Thyroid gland (tissue), 4 donors: ENCODE data around the gene TMF1. TPM values are rescaled to one million over a fixed set of nuclear protein-coding genes. Genes with fewer than 3 reads are reported as not detected.

ENCODE experiments used
- DNase-seq, 2 donors: peaks; one replicate each; pipeline ENCODE4 v3.0.0-alpha.2; 2019
- H3K27ac ChIP-seq, 3 donors: fragments of 200-600 bp; sonication (generic); 1 replicate in 2 of 3; 2 replicates in 1 of 3; pipeline ENCODE4 v1.5.1; 2016 to 2019; ENCODE audit warnings: mild to moderate bottlenecking in 1 of 3, moderate library complexity in 1 of 3
- H3K27me3 ChIP-seq: fragments of 200-600 bp; sonication (generic); one replicate; pipeline ENCODE4 v1.5.1; 2019
- H3K36me3 ChIP-seq, 2 donors: fragments of 200-600 bp; sonication (generic); one replicate each; pipeline ENCODE4 v1.5.1; 2016 to 2019
- H3K4me1 ChIP-seq, 2 donors: fragments of 200-600 bp; sonication (generic); one replicate each; pipeline ENCODE4 v1.5.1; 2017 to 2019
- H3K4me3 ChIP-seq, 3 donors: fragments of 200-600 bp; sonication (generic); replicated peaks in 1 of 3; 1 replicate in 2 of 3; 2 replicates in 1 of 3; pipeline ENCODE4 v1.5.1; 2016; ENCODE audit warnings: mild to moderate bottlenecking in 1 of 3
- H3K9me3 ChIP-seq: fragments of 200-600 bp; sonication (generic); one replicate; pipeline ENCODE4 v1.5.1; 2017
- POLR2A ChIP-seq, 2 donors: fragments of 450-650 bp; IDR thresholded peaks; one replicate each; pipeline ENCODE4 v1.6.1; 2017; ENCODE audit warnings: antibody characterized with exemption in 2 of 2, mild to moderate bottlenecking in 2 of 2, moderate library complexity in 1 of 2
- WGBS, 2 donors: methylation state at CpG; one replicate each; pipeline ENCODE4 v1.1.5; 2017; 5-methylcytosine and 5-hydroxymethylcytosine counted together
- intact Hi-C: fragments of 100-400 bp; cut with DNase I; formaldehyde crosslinking; loops from one replicate; pipeline ENCODE4 v1.15.1; 2023
- microRNA counts, 2 donors: library from miRNA; unstranded; fragments of <30 nt; microRNA quantifications; one replicate each; lab custom pipeline; 2016 to 2017
- microRNA-seq: library from miRNA; unstranded; fragments of <30 nt; microRNA quantifications from one replicate; pipeline ENCODE4, GENCODE V29; 2016
- small RNA-seq: library from RNA; depleted of rRNA; stranded (forward); fragments of <200 nt; gene quantifications from one replicate; pipeline ENCODE3, GENCODE V24; 2016
- total RNA-seq, 4 donors: library from RNA; depleted of rRNA; stranded (reverse); fragments of >200 nt; gene quantifications; one replicate each; pipeline ENCODE4 v1.2.3, GENCODE V29; 2016
- TF ChIP-seq, protein P1 (sequence below), 6 experiments: fragments of 200-600 bp in 3 of 6; fragments of 450-650 bp in 3 of 6; sonication (generic) in 3 of 6; IDR thresholded peaks; one replicate each; pipeline ENCODE4 v1.5.1; 2016 to 2019; ENCODE audit warnings: antibody characterized with exemption in 6 of 6, mild to moderate bottlenecking in 2 of 6, inconsistent platforms in 1 of 6, moderate library complexity in 1 of 6

Gene TMF1
- total RNA-seq, 4 donors from 2014 or later: 44.3 to 53.2 (median 50.3) TPM

DNA sequence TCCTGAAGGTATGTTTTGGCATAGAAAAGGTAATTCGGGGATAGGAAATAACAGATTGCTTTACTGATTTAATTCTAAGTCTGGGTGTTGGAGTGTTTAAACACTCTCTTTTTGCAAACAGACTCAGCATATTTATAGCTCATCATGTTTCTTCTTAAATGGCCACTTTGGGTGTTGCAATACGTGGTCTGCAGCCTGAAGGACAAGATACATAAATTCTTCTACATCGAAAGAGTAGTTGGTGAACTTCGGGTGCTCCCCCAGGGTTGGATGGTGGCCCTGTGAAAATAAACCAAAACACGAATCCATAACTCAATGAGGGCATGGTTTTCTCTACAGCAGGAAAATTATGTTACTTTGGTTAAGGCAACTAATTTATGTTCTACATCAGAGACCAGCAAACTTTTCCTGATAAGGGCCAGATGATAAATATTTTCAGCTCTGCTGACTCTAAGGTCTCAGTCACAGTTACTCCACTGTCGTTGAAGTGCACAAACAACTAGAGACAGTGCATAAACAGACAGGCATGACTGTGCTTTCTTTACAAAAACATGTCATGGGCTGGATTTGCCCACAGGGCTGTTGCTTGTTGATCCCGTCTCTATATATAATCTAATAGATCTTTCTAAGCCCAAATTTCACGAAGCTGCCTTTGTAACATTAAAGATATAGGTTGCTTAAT lies 74.5 kb downstream of the TMF1 start:
- no peak for DNase-seq
- no peaks in the 10 kb centered on the region for H3K9me3 ChIP-seq
- peaks cover 27 to 46% of the 10 kb centered on the region in 2 donors for H3K36me3 ChIP-seq
- no peaks in the 10 kb centered on the region for H3K4me1 ChIP-seq
- WGBS, 2 donors: 80 to 83% methylated on average over 8 of the region's 8 CpGs
- no peak overlapping the region for H3K27ac ChIP-seq
- TF ChIP-seq, protein P1, sequence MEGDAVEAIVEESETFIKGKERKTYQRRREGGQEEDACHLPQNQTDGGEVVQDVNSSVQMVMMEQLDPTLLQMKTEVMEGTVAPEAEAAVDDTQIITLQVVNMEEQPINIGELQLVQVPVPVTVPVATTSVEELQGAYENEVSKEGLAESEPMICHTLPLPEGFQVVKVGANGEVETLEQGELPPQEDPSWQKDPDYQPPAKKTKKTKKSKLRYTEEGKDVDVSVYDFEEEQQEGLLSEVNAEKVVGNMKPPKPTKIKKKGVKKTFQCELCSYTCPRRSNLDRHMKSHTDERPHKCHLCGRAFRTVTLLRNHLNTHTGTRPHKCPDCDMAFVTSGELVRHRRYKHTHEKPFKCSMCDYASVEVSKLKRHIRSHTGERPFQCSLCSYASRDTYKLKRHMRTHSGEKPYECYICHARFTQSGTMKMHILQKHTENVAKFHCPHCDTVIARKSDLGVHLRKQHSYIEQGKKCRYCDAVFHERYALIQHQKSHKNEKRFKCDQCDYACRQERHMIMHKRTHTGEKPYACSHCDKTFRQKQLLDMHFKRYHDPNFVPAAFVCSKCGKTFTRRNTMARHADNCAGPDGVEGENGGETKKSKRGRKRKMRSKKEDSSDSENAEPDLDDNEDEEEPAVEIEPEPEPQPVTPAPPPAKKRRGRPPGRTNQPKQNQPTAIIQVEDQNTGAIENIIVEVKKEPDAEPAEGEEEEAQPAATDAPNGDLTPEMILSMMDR (IDR thresholded peaks at IDR 0.05): no peak
- TF ChIP-seq POLR2A (IDR thresholded peaks at IDR 0.05): no peak
- H3K4me3 ChIP-seq: no peak overlapping the region
- no peaks in the 10 kb centered on the region for H3K27me3 ChIP-seq
- intact Hi-C loops: no loop called here

GRCh38 chr3:68974711-68975110 lies 77.4 kb downstream of the TMF1 start:
- TF ChIP-seq, protein P1 (IDR thresholded peaks at IDR 0.05): no peak
- TF ChIP-seq POLR2A (IDR thresholded peaks at IDR 0.05): no peak
- WGBS, 2 donors: 86 to 87% methylated on average over 5 of the region's 5 CpGs
- H3K36me3 ChIP-seq: peaks cover 23% of the 10 kb centered on the region in 2 donors
- DNase-seq: no peak
- no peaks in the 10 kb centered on the region for H3K27me3 ChIP-seq
- no peak overlapping the region for H3K27ac ChIP-seq
- H3K4me3 ChIP-seq: no peak overlapping the region
- intact Hi-C loops: no loop called here
- no peaks in the 10 kb centered on the region for H3K9me3 ChIP-seq
- H3K4me1 ChIP-seq: no peaks in the 10 kb centered on the region

GRCh38 chr3:68973639-68974038 lies 78.5 kb downstream of the TMF1 start:
- Histone ChIP-seq H3K4me1 (no peaks in the 10 kb centered on the region), H3K4me3 (no peak overlapping the region), H3K27ac (no peak overlapping the region), H3K27me3 (no peaks in the 10 kb centered on the region), H3K9me3 (no peaks in the 10 kb centered on the region), H3K36me3 (peaks cover 13 to 14% of the 10 kb centered on the region in 2 donors)
- intact Hi-C loops: no loop called here
- WGBS, 2 donors: 61 to 62% methylated on average over 7 of the region's 7 CpGs
- DNase-seq: no peak
- TF ChIP-seq, protein P1 (IDR thresholded peaks at IDR 0.05): no peak
- TF ChIP-seq POLR2A (IDR thresholded peaks at IDR 0.05): no peak

DNA sequence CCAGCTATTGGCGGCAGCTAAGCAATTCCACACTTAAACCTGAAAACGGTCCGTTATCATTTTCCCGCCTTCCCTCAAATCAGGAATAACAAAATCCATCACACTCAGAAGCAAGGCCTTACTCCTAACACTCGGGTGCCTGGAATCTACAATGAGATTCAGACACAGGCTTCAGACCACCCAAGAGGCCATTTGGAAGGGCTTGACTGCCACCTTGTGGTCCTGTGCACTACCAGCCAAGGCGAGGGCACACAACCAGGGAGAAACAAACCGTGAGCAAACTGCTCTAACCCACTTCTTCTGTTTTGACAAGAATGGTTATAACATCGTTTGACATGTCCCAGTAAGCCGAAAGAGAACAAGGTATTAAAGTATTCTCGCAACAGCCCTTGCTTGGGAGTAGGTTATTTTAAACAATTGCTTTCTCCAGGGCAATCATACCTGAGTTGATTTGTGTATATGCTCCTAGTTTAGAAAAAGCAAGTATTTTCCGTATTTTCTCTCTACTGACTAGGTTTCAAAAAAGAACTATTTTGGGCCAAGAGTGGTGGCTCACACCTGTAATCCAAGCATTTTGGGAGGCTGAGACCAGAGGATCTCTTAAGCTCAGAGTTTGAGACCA lies 79.7 kb downstream of the TMF1 start:
- Histone ChIP-seq H3K9me3 (no peaks in the 10 kb centered on the region), H3K4me1 (no peaks in the 10 kb centered on the region), H3K27ac (no peak overlapping the region), H3K27me3 (no peaks in the 10 kb centered on the region), H3K4me3 (no peak overlapping the region), H3K36me3 (peaks cover 5 to 7% of the 10 kb centered on the region in 2 donors)
- TF ChIP-seq POLR2A (IDR thresholded peaks at IDR 0.05): no peak
- TF ChIP-seq, protein P1 (IDR thresholded peaks at IDR 0.05): peak in 5 of 6 experiments; percentile 13 to 66 (median 53)
- WGBS, 2 donors: 29 to 34% methylated on average over 11 of the region's 11 CpGs
- intact Hi-C loops: no loop called here
- peak; percentile 46 to 47 for DNase-seq

MicroRNAs encoded within 50 kb of the gene (microRNA counts, 767-probe panel; counts per million panel counts)
- microRNA hsa-miR-3136-5p (lab: Ali Mortazavi, UCI): 0 to 1,828 counts per million in 2 donors

Small RNA genes within 50 kb of the gene (microRNA-seq; reads per million reads assigned to microRNA genes)
- gene MIR3136: not detected

Small RNA genes within 50 kb of the gene (small RNA-seq; reads per million reads assigned to genes)
- gene MIR3136: not detected

Other genes with a start within 250 kb of the TMF1 start
- not detected for gene TAFA4, start 119.8 kb downstream of the TMF1 start, total RNA-seq
- gene EOGT, start 38.6 kb downstream of the TMF1 start, total RNA-seq: 10 to 100 TPM; 14.6 to 33.2 (median 20.8) TPM
- gene UBA3, start 28.0 kb upstream of the TMF1 start, total RNA-seq: 10 to 100 TPM; 57.4 to 77.9 (median 64.3) TPM
- gene ARL6IP5, start 32.6 kb upstream of the TMF1 start, total RNA-seq: 100 to 1,000 TPM in 2 of 4 donors, 10 to 100 TPM in 2; 65.2 to 146 (median 98.2) TPM
- under 1 TPM in 1 of 4 donors, not detected in 3; 0.21 TPM for gene LMOD3, start 70.3 kb upstream of the TMF1 start, total RNA-seq